Heart left ventricle (tissue), 13 donors: ENCODE measurements around the gene REXO1.

Source experiments
- POLR2A ChIP-seq, 2 donors: fragments of 450-650 bp; IDR thresholded peaks; one replicate each; pipeline ENCODE4 v1.6.1; 2017; ENCODE audit warnings: antibody characterized with exemption in 2 of 2, mild to moderate bottlenecking in 2 of 2, moderate library complexity in 2 of 2
- TF ChIP-seq, protein P1 (sequence below), 12 donors: fragments of 200-600 bp; sonication (generic) in 4 of 12; IDR thresholded peaks; one replicate each; pipeline versions ENCODE4 v1.5.0 to v1.8.0; 2018 to 2022; ENCODE audit warnings: antibody characterized with exemption in 12 of 12, mild to moderate bottlenecking in 5 of 12
- donor health status: ischemic (EF 13 %, LVEDD 7.1; RV severe dilation, severe dysfunction).
- donor health status: DM: no; HTN: yes; CAD: no.
- donor health status: DM: no; HTN: no; CAD: no.
- donor health status: ischemic (EF 25% LVEDD 6.9; RV normal size, moderate dysfunction).
- donor health status: ischemic (EF 25% LVEDD 5.7; RV mildly dilated, moderate dysfunction).
- donor health status: ischemic (EF 35%, LVEDD 5.7; RV mildly dilated, moderate dysfunction).
- donor health status: nonischemic (EF 11% LVEDD 7.7; RV severe dilation, severe dysfunction).
- donor health status: DM: yes; HTN: yes; CAD: no.
- donor health status: PGD.
- donor health status: ischemic (EF 29% LVEDD 5.4; RV normal size, mild dysfunction).
- donor health status: nonischemic (EF 23%, LVEDD 6.1; RV moderate dilation, normal function).

DNA sequence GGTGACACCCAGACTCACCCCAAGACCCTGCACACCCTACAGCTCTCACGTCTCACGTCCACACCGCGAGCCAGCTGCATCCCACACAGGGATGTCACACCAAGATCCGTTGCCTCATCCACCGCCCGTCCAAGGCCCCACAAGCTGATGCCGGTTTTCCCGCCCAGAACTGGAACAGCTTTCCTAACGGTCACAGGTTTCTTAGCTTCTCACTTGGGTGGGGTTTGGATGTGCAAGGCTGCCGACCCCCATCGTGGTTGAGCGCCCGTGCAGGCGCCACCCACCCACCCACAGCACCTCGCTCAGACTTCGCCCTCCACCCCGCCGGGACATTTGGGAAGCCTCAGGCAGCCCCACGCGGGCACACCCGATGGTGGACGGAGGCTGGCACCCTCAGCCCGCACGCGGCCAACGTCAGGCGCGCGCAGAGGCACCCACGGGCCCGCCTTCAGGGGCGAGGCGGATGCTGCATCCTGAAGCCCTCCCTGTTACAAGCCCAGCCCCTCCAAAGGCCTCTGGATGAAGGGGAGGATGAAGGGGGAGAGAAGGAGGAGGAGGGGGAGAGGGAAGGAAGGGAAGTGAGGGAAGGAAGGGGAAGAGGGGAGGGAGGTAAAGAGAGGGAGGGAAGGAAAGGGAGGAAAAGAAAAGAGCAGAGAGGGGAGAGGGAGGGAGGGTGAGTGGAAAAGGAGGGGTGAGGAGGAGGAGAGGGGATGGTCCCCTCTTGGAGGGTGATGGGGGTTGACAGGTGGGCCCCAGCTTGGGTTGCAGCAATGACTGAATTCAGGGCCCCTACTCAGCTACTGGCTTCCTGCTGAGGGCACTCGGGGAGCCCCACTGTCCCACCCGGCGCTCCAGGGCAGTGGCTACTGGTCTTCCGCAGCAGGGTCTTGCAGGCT, 82.1 kb downstream of the REXO1 start:
- TF ChIP-seq, protein P1, sequence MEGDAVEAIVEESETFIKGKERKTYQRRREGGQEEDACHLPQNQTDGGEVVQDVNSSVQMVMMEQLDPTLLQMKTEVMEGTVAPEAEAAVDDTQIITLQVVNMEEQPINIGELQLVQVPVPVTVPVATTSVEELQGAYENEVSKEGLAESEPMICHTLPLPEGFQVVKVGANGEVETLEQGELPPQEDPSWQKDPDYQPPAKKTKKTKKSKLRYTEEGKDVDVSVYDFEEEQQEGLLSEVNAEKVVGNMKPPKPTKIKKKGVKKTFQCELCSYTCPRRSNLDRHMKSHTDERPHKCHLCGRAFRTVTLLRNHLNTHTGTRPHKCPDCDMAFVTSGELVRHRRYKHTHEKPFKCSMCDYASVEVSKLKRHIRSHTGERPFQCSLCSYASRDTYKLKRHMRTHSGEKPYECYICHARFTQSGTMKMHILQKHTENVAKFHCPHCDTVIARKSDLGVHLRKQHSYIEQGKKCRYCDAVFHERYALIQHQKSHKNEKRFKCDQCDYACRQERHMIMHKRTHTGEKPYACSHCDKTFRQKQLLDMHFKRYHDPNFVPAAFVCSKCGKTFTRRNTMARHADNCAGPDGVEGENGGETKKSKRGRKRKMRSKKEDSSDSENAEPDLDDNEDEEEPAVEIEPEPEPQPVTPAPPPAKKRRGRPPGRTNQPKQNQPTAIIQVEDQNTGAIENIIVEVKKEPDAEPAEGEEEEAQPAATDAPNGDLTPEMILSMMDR (IDR thresholded peaks at IDR 0.05) = no peak
- no peak for TF ChIP-seq POLR2A (IDR thresholded peaks at IDR 0.05)
